NOMO-1 treated with DMSO at 0.1 percent for 48 hours (cell line): Measurements from ENCODE around the gene SPEM1.

Source experiments
- DNase-seq: peaks from one replicate; lab custom pipeline; 2025; ENCODE audit not compliant: unreplicated experiment; lab: John Stamatoyannopoulos, UW

SPEM1 gene

DNA sequence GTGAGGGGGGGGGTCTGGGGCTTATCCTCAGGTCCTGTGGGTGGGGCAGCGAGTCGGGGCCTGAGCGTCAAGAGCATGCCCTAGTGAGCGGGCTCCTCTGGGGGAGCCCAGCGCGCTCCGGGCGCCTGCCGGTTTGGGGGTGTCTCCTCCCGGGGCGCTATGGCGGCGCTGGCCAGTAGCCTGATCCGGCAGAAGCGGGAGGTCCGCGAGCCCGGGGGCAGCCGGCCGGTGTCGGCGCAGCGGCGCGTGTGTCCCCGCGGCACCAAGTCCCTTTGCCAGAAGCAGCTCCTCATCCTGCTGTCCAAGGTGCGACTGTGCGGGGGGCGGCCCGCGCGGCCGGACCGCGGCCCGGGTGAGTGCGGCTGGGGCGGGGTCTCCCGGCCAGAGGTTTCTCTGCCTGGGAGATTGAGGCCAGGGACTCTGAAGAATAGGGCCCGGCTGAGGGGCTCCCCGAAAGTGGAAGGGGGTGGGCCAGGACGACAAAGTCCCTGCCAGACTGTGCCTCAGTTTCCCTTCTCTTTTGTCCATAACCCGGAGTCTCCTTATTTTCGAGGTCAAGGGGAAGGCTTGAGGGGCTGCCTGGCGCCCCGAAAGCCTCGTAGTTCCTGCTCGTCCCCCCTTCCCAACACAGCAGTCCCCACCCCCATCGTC, 19.5 kb downstream of the SPEM1 start, which contains the start of gene FGF11:
FGF11 (plus strand) TSS at position 51 of the 651 bp plus-strand sequence; CDS start at position 160, 109 bp downstream.
- no peak for DNase-seq

DNA sequence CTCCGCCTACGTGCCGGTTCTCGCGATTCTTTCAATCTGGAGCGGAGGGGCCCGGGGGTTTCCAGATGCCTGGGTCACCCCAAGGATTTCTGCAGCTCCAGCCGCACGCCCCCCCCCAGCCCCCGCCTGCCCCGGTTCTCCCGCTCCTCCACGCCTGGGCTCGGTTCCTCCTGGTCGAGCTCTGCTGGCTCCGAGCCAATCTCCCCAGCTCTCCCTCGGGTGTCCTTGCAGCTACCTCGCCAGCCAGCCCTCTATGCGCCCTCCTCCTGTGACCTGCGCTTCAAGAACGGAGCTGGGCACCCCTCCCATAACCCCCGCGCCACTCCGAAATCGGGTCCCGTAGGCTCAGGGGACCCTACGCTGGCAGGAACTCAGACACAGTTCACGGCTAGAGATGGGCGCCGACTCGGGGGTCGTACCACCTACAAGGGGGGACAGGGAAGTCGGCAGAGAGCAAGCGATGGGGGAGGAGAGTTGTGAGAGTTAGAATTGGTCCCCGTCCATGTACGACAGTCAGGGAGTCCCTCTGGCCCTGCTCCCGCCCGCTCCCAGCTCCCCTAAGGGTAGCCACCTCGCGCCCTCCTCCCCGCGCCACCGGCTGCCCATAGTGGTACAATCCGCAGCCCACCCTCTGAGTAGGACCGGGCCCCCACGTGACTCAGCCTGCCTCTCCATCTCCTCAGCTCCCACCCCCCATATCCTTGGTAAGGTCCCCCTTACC, 20.1 kb downstream of the SPEM1 start:
- no peak for DNase-seq

DNA sequence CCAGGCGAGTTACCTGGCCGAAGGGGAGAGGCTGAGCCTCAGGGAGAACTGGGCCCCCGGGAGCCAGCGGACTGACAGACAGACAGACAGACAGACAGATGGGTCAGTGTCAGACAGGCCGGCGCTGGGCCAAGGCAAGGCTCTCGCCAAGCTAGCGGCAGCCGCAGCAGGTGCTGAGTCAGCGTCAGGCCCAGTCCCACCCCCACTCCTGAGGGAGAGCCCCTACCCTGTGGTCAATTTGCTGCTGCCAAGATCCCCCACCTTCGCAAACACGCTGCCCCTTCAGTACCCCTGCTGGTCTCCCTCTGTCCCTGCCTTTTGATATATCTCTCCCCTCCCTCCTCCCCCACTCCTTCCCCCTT, 20.7 kb downstream of the SPEM1 start:
- DNase-seq, result no peak

DNA sequence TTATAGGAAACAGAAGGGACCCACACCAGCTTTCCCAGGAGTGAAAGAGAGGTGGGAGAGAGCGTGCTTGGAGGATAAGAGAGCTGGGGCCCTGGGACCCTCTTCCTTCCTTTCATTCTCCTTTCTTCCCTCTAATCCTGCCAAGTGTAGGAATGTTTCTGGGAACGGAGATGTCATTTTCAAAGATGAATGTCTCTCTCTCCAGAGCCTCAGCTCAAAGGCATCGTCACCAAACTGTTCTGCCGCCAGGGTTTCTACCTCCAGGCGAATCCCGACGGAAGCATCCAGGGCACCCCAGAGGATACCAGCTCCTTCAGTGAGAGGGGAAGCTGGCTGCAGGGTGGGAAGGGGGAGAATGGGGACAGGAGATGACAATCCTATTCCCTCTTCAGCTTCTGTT, 21.1 kb downstream of the SPEM1 start:
- no peak for DNase-seq

DNA sequence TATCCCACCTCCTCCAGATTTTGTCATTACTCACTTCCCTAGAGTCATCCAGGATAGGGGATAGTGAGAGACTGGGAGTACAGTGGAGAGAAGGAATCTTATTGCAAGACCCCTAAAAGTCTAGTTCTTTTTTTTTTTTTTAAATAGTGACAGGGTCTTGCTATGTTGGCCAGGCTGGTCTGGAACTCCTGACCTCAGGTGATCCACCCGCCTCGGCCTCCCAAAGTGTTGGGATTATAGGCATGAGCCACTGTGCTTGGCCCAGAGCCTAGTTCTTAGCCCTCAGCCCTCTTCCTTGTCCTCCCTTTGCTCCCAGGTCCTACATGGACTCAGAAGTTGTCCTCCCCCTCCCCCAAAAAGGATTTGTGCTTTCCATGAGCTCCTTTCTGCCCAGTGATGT, 22.0 kb downstream of the SPEM1 start:
- DNase-seq, result no peak

DNA sequence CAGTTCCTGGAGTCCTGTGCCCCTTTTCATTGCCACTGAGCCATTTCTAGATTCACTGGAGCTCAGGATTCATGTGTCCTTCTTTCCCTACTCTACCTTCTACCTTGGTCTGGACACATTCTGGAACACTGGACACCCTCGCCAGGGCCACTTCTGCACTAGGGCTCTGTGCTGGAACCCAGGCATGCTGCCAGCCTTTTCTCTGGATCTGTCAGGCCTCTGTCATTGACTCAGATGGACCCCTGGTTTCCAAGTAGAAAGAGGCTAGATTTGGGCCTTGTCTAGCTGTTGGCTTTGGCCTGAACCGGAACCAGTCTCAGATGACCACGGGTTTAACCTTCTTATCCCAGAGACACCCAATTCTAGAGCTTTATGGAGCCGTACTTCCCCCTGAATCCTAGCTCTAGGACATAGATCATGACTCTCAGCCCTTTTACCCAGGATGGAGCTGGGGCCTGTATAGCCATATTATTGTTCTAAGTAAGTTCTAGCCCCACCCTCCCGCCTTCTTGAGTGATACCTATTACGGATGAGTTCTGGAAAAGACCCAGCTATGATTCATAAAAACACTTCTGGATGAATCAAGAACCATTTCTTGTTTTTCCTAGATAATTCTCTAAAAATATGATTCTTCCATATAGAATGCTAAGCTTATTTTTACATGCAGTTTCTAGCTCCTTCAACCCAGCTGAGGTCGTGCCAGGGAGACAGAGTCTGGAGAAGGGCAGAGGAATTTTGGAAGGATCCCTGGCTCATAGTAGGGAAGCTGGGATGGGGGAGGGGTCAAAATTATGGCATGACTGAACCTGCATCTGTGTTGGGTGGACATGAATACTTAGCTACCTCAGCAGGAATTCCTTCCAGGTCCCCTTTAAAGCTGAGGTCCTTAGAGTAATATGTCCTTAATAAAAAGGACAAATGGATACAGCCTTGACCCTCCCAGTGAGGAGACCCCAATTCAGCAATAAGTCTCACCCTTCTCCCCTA, 23.7 kb downstream of the SPEM1 start:
- no peak for DNase-seq

DNA sequence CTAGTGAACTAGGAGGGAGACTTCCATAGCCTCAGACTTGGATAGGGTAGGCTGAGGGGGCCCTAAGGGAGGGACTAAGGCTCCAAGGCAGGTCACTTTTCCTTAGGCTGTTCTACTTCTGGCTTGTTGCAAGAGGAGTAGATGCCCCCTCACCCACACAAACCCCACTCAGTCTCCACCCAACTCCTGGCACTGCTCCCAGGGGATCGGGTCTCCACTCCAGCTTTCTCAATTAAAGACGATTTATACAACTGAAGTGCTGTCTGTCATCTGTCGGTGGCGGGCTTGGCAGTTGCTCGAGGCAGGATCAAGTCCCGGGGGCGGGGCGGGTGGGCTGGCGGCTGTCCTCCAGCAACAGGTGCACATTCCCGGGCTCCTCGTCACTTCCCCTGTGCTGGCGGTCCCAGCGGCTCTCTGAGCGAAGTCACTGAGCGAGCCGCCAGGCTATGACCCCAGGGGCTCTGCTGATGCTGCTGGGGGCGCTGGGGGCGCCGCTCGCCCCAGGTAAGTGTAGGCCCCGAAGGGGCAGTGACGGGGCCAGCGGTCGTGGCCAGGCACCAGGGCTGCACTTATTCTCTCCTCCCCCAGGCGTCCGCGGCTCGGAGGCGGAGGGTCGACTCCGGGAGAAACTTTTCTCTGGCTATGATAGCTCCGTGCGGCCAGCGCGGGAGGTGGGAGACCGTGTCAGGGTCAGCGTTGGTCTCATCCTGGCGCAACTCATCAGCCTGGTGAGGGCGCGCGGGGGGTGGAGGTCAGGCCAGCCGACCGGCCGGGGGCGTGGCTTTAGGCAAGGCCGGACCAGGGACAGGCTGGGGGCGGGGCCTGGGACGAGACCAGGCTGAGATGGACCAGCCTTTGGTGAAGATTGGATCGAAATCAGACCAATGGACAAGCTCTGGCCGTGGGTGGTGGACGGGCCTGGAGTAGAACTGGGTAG, 24.8 kb downstream of the SPEM1 start, which contains the start of gene CHRNB1:
CHRNB1 (plus strand) TSS at position 380 of the 937 bp plus-strand sequence; CDS start at position 447, 67 bp downstream.
- DNase-seq, result no peak

DNA sequence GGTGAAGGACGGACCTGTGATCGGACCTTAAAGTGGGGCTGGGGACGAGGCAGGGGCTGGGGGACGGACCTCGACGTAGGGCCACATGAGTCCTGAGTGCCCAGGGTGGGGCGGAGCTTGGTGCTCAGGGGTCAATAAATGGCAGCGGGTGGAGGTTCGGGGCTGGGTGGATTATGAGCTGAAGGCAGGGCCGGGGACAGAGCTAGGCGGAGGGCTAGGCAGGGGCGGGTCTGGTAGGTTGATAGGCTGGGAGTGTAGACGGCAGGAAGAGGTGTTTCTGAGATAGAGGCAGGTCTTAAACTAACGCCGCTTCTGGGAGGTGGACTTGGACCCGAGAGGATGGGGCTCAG, 25.5 kb downstream of the SPEM1 start:
- no peak for DNase-seq

DNA sequence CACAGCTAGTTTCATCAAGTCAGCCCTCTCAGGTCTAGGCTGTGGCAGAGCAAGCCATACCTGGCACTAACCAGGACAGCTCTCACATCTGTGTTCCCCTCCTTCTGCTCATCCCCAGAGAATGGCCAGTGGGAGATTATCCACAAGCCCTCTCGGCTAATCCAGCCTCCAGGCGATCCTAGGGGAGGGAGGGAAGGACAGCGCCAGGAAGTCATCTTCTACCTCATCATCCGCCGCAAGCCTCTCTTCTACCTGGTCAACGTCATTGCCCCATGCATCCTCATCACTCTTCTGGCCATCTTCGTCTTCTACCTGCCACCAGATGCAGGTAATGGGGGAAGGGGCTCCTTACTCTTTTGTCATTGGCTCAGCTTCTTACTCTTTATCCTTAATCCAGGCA, 28.3 kb downstream of the SPEM1 start:
- no peak for DNase-seq

DNA sequence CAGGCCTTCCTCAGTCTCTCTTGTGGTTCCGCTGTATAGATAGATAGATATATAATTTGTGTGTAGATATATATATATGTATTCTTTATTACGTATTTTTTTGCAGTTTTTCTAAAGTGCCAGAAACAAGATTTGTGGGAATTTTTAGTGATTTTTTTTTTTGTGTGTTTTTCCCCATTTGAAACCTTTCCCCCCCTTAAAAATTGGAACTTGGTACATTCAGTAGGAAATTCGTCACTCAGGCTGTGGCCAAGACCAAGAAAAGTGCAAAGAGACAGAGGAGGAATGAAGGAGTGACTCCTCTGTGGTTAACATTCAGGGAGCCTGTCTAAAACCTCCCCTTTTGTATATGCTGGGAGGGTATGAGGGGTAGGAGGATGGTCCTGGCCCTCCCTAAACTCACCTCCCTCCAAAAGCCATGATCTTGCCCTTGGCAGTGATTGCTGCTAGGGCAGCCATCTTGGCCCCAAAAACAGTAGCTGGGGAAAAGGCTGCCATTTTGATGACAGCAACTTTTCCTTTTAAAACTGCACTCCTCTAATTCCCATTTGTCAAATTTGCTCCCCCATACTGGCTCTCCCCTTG, 39.9 kb downstream of the SPEM1 start:
- no peak for DNase-seq

DNA sequence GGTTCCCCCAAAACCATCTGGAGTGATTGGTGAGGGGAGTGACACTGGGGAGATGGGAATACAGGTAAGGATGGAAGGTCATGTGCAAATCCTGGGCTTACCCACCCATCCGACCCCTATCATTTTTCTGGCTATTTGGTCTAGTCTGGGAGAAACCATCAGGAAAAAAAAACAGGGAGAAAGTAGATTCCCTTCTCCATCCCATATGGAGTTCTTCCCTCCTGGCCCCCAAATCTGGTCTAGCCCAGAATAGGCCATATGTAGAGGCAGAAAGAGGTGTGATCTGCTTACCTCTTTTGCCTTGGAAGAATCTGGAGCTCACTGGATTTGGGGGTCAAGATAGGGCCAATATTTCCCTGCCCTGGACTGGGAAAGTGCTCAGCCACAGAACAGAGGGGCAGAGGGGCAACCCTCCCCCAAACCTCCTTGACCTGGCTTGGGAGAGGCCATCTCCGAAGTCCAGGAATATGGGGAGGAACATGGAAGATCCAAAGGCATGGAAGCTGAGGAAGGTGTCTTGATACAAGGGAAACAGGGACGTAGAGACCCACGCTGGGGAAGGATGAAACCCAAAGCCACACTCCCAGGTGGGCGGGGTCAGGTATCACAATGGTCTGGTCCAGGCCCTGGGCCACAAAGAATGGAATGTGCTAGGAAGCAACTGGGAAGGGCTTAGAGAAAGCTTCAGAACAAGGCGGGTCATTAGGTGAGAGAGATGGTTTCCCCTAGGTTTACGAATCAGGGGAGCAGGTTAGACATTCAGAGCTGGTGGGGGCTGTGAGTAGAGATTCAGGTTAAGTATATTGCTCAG, 40.9 kb downstream of the SPEM1 start:
- DNase-seq, result no peak

DNA sequence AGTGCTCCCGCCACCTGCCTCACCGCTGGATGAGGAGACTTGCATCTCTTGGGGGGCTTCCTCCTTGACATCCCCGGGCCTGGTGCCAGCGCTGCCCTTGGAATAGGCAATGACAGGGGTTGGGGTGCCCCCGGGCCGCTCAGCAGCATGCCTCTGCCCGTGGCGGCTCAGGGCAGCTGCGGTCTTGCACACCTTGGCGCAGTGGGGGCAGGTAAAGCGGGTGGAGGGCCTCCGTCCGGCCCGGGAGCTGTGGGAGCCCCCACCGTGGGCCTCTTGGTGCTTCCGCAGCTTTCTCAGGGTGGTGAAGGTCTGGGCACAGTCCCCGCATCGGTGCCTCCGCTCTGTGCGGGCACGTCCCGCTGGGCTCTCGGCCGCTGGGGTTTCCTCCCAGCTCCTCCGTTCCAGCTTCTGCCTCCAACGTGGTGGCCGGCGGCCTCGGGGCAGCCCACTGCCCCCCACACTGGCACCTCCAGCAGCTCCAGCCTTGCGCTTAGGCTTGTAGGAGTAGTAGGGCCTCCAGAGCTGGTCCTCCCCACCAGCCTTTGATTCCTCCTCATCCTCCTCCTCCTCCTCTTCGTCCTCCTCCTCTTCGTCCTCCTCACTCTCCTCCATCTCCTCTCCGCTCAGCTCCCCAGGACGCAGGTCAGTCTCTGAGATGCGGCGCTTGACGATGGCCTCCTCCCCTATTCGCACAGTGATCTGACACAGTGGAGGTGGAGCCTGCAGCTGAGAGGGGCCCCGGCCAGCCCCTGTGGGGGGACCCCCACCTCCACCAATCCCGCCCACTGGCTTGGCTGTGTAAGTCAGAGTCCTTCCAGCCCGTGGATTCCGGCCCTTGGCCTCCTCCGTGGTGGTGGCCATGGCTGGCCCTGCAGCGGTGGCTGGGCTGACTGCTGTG, 42.6 kb downstream of the SPEM1 start:
- no peak for DNase-seq

DNA sequence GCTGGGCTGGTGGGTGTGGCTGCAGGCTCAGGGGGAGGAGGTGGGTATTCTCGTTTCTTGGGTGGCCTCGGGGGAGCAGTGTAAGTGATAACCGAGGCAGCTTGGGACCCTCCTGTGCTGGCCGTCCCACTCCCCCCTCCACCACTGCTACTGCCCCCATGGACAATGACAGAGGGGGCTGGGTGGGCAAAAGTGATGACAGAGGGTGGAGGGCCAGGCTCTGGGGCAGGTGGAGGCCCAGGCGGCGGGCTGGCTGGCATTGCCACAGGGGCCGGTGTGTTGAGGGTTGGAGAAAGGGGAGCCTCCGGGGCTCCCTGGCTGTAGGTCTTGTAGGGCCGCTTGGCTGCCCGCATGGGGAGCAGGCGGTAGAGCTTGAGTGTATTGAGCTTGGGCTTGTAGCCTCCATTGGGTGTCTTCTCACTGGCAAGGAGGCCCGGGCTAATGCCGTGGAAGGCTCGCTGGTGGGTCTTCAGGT, 43.3 kb downstream of the SPEM1 start:
- no peak for DNase-seq

DNA sequence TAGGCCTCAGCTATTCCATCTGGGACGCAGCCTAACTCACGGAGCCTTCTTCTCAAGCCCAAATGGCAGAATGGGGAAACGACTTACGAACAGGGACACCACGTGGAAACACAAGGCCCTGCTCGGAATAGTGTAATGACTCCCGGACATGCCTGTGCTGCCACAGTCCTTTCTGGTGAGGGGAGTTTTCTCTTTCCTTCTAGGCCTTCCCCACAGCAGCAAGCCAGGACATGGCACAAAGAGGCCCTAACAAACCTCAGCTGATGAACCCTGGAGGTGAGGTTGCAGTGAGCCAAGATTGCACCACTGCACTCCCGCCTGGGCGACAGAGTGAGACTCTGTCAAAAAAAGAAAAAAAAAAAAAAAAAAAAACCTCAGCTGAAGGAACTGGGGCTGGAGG, 44.0 kb downstream of the SPEM1 start:
- no peak for DNase-seq

DNA sequence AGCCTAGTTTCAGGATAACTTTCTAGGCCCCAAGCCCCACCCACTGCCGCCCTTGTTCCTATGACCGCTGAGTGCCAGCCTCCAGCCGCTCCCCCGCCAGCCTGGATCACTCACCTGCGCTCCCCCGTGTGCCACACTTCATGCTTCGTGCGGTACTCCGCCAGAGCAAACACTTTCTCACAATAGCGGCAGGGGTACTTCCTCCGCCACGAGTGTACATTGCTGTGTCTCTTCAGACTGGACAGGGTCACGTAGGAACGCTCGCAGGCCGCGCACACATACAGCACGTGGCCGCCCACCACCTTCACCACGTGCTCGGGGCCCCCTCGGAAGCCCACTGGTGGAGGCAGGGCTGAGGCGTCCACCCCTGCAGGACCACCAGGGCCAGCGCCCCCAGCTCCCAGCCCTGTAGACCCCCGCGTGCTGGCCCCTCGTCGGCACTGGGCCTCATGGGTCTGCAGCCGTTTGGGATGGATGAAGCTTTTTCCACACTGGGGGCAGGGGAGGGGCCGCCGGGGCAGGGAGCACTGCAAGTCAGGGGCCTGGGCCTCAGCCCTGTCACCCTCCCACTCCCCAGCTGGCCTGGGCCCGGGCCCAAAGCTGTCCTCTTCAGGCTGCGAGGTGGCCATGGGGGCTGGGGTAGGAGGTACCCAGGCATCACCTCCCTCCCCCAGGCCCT, 45.6 kb downstream of the SPEM1 start:
- DNase-seq, result no peak

DNA sequence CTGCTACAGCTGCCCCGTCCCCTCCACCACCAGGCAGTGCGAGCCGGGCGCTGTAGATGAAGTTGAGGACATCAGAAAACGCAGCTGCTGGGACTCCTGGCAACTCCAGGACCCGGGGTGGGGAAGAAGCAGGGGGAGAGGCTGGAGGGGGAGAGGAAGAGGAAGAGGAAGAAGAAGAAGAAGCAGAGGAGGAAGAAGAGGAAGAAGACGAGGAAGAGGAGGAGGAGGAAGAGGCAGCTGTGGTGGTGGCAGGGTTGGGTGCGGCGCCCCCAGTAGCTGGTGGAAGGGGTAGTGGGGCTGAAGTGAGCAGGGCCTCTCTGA, 46.2 kb downstream of the SPEM1 start:
- no peak for DNase-seq

DNA sequence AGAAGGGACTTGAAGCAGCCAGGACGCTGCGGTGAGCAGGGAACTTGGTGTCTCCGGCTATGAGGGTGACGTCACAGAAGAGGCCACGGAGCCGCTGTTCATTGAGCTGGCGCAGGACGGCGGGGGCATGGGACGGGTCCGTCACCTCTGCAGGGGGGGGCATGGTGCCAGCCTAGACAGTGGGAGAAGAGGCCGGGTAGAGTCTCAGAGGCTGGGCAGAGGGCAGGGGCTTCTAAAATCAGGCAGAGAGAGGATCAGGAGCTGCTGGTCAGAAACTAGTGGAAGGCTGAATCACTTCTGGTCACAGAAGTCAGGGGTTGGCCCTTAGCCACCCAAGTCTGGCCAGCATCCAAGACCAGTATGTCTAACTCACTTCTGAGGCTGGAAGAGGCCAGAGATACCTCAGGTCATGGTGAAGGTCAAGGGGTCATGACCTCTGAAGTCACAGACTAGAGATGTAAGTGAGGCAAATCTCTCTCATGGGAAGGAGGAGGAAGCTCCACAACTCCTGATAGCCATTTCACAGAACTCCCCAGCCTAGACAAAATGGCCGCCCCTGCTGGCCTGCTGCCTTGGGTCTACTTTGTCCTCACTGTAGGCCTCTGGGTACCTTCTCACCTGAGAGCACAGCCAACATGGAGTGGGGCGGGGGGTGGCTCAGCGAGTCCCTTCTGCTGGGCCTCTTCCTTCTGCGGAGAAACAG, 46.7 kb downstream of the SPEM1 start:
- DNase-seq, result no peak
